HepG2 (cell line): Measurements from ENCODE around the gene TMEM171. TPM values are rescaled to one million over a fixed set of nuclear protein-coding genes. Genes with fewer than 3 reads are reported as not detected.

Source experiments
- ATAC-seq: fragments of 200-7000 bp; cut with Tn5 transposase; 3 replicates; pipeline ENCODE4 v1.9.1; 2020; ENCODE audit warnings: mild to moderate bottlenecking, moderate library complexity
- BruUV-seq: library from RNA; stranded (reverse); fragments of 400-500 nt; replicated peaks from 2 replicates; lab custom pipeline; 2021; lab: Mats Ljungman, UMichigan
- CTCF ChIA-PET: fragments of 300-600 bp; formaldehyde crosslinking; extraction: SDS; loops from one replicate; lab custom pipeline; 2021; ENCODE audit warnings: low total read pairs, inconsistent platforms, low intra/inter-chr PET ratio; lab: Yijun Ruan, JAX
- POLR2A ChIA-PET: fragments of 350-600 bp; sonication (Branson Sonifier 250); formaldehyde crosslinking; loops from one replicate; lab custom pipeline; 2020; ENCODE audit warnings: antibody characterized with exemption, inconsistent platforms; lab: Yijun Ruan, JAX
- DNase-seq: peaks from one replicate; pipeline ENCODE4 v3.0.0-alpha.2; 2015; ENCODE audit warnings: low spot score
- FAIRE-seq: peaks from 3 replicates; lab custom pipeline; 2011; peaks lifted over from hg19 to GRCh38; lab: Jason Lieb, UNC
- H2AFZ ChIP-seq: one replicate; pipeline ENCODE4 v1.6.1; 2011; ENCODE audit warnings: low read length, inconsistent platforms
- H3K27ac ChIP-seq: fragments of 300-600 bp; 3 replicates; pipeline ENCODE4 v1.8.0; 2011; ENCODE audit warnings: mixed run types, mild to moderate bottlenecking, mixed read lengths, low read length, inconsistent platforms; ENCODE audit not compliant: insufficient read depth; ENCODE audit errors: extremely low read length
- H3K27me3 ChIP-seq, 2 experiments: fragments of 200-600 bp in 1 of 2; 2 replicates in 1 of 2; 3 replicates in 1 of 2; pipeline versions ENCODE4 v1.6.0 to v1.8.0; 2011; ENCODE audit warnings: low read length in 2 of 2, mild to moderate bottlenecking in 2 of 2, moderate library complexity in 2 of 2, inconsistent platforms in 1 of 2; ENCODE audit not compliant: insufficient read depth in 2 of 2, control insufficient read depth in 1 of 2
- H3K36me3 ChIP-seq, 2 experiments: fragments of 200-600 bp in 1 of 2; replicated peaks in 1 of 2; 2 replicates in 1 of 2; 3 replicates in 1 of 2; pipeline versions ENCODE4 v1.5.1 to v1.8.0; 2011; ENCODE audit warnings: low read length in 2 of 2, inconsistent platforms in 1 of 2; ENCODE audit not compliant: insufficient read depth in 2 of 2, control insufficient read depth in 1 of 2
- H3K4me1 ChIP-seq: 2 replicates; pipeline ENCODE4 v1.5.1; 2012; ENCODE audit warnings: low read length, inconsistent platforms; ENCODE audit not compliant: insufficient read depth
- H3K4me2 ChIP-seq: 2 replicates; pipeline ENCODE4 v1.6.0; 2011; ENCODE audit warnings: low read depth, low read length, inconsistent platforms
- H3K4me3 ChIP-seq, 3 experiments: fragments of 200-600 bp in 1 of 3; sonication (generic), shearing (Covaris generic) in 1 of 3; replicated peaks in 1 of 3; 2 replicates each; pipeline ENCODE4 v1.5.1; 2011 to 2016; ENCODE audit warnings: low read length in 3 of 3, inconsistent platforms in 2 of 3, low read depth in 2 of 3, mild to moderate bottlenecking in 2 of 3, control low read depth in 1 of 3, mixed read lengths in 1 of 3; ENCODE audit not compliant: insufficient read depth in 1 of 3
- H3K79me2 ChIP-seq: one replicate; pipeline ENCODE4 v1.6.1; 2011; ENCODE audit warnings: low read length, inconsistent platforms; ENCODE audit not compliant: insufficient read depth
- H3K9ac ChIP-seq: 2 replicates; pipeline ENCODE4 v1.6.0; 2011; ENCODE audit warnings: mild to moderate bottlenecking, low read depth, low read length, inconsistent platforms; ENCODE audit not compliant: insufficient read depth
- H3K9me3 ChIP-seq: 2 replicates; pipeline ENCODE4 v1.5.1; 2012; ENCODE audit warnings: mild to moderate bottlenecking, low read length
- H4K20me1 ChIP-seq: 2 replicates; pipeline ENCODE4 v1.6.0; 2011; ENCODE audit warnings: inconsistent platforms, mild to moderate bottlenecking, low read length, moderate library complexity; ENCODE audit not compliant: insufficient read depth
- ASH2L ChIP-seq: fragments of 300-600, 200-600 bp; sonication (generic); IDR thresholded peaks from 2 replicates; pipeline ENCODE4 v1.7.0; 2017; ENCODE audit warnings: low read depth, mild to moderate bottlenecking, moderate library complexity, mixed read lengths, low read length; ENCODE audit not compliant: insufficient read length
- KDM1A ChIP-seq: IDR thresholded peaks from 2 replicates; pipeline ENCODE4 v1.6.1; 2016; ENCODE audit warnings: missing compliant biosample characterization
- MBNL3 ChIP-seq: fragments of 250-450 bp; sonication (Bioruptor Pico); conservative IDR thresholded peaks from 2 replicates; pipeline ENCODE4 v1.8.0; 2022; ENCODE audit warnings: mild to moderate bottlenecking, inconsistent platforms
- RORA ChIP-seq: sonication (generic); formaldehyde crosslinking; IDR thresholded peaks from 2 replicates; pipeline ENCODE4 v1.5.0; 2020; ENCODE audit warnings: mild to moderate bottlenecking, missing genetic modification reagents, moderate library complexity
- TEAD2 ChIP-seq: sonication (generic); formaldehyde crosslinking; IDR thresholded peaks from 2 replicates; pipeline ENCODE4 v1.9.0; 2021; ENCODE audit warnings: missing genetic modification reagents
- ZBTB3 ChIP-seq: sonication (generic); formaldehyde crosslinking; IDR thresholded peaks from 2 replicates; pipeline ENCODE4 v1.4.0; 2020; ENCODE audit warnings: low read depth, mild to moderate bottlenecking, moderate library complexity, missing genetic modification reagents, borderline replicate concordance
- ZC3H4 ChIP-seq: sonication (generic); formaldehyde crosslinking; IDR thresholded peaks from 2 replicates; pipeline ENCODE4 v1.4.0; 2020; ENCODE audit warnings: missing genetic modification reagents, borderline replicate concordance
- ZNF326 ChIP-seq: sonication (generic); formaldehyde crosslinking; IDR thresholded peaks from 2 replicates; pipeline ENCODE4 v1.4.0; 2020; ENCODE audit warnings: missing genetic modification reagents, borderline replicate concordance
- ZNF564 ChIP-seq: sonication (generic); formaldehyde crosslinking; IDR thresholded peaks from 2 replicates; pipeline ENCODE4 v1.8.1; 2023; ENCODE audit warnings: mild to moderate bottlenecking, missing genetic modification reagents
- ZNF780A ChIP-seq: sonication (generic); formaldehyde crosslinking; IDR thresholded peaks from 2 replicates; pipeline ENCODE4 v1.8.0; 2022; ENCODE audit warnings: mild to moderate bottlenecking, missing genetic modification reagents, moderate library complexity
- WGBS: methylation state at CpG from one replicate; pipeline ENCODE4 v1.1.6; 2017; ENCODE audit warnings: low lambda C conversion rate; 5-methylcytosine and 5-hydroxymethylcytosine counted together
- in situ Hi-C: cut with HindIII; loops from 2 replicates; pipeline ENCODE4 v1.10.0; 2017; ENCODE audit warnings: low pct_unique_long_range_greater_than_20kb; ENCODE audit not compliant: extremely low pct_ligation_motif_present
- intact Hi-C: fragments of 100-400 bp; cut with micrococcal nuclease; formaldehyde crosslinking; loops from one replicate; pipeline ENCODE4 v1.10.0; 2022; ENCODE audit not compliant: unreplicated experiment
- polyA plus RNA-seq, 8 experiments: library from polyadenylated mRNA; depleted of rRNA in 3 of 8; stranded (reverse) in 7 of 8; unstranded in 1 of 8; fragments of >200 nt; fragmentation: Illumina TruSeq in 4 of 8; extraction: Trizol in 4 of 8; gene quantifications; 2 replicates each; pipeline versions ENCODE4 v1.2.1 to v1.2.3, GENCODE V29; 2011 to 2016; ENCODE audit warnings: low read depth in 4 of 8, missing spikeins in 1 of 8, mixed read lengths in 1 of 8; ENCODE audit not compliant: insufficient read depth in 1 of 8
- total RNA-seq, 5 experiments: library from RNA; depleted of rRNA; stranded (reverse); fragments of >200 nt; fragmentation: Illumina TruSeq; extraction: Trizol; gene quantifications; 2 replicates each; pipeline ENCODE4 v1.2.3, GENCODE V29; 2016; ENCODE audit warnings: low read depth in 1 of 5
- TF ChIP-seq, protein P1 (sequence below): IDR thresholded peaks from 2 replicates; pipeline ENCODE4 v1.6.1; 2016; ENCODE audit warnings: missing biosample characterization, missing genetic modification reagents, low read depth

The TMEM171 gene
- total and polyA plus RNA-seq, 2 of the 13 experiments (the other 11 are each of a cell fraction or from before 2014, with no cell fraction given), result 0.12 TPM; not detected in 1

DNA sequence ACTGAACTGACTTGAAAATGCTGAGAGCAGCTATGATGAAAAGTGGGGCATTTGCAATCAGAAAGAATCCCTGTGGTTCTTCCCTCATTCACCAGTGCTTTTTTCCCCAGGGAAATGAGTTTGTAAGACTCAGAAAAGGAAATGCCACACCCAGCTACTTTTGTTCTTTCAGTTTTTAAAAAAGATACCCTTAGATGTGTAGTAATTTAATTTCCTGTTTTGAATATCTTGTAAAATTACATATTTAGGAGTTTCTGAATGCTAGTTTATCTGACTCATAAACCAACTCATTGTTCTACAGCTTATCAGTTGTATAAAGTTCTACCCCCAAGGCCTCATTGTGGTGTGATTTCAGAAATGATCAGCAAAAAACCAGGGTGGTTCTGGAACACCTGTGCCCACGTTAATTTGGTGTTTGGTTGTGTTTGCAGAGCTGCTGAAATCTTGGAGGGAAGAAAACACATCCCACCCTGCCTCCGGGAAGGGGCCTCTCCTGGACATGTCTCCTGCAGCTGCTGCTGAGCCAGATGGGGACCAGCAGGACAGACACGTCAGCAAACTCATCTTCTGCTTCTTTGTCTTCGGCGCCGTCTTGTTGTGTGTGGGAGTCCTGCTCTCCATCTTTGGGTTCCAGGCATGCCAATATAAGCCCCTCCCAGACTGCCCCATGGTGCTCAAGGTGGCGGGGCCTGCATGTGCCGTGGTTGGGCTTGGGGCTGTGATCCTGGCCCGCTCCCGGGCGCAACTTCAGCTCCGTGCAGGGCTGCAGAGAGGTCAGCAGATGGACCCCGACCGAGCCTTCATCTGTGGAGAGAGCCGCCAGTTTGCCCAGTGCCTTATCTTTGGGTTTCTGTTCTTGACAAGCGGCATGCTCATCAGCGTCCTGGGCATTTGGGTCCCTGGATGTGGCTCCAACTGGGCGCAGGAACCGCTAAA, 2.8 kb downstream of the TMEM171 start:
- H3K36me3 ChIP-seq, result no peaks in the 10 kb centered on the region
- no peak for TF ChIP-seq RORA (CRISPR knock-in tag)
- TF ChIP-seq TEAD2 (CRISPR knock-in tag), result no peak
- TF ChIP-seq ZC3H4 (CRISPR knock-in tag), result no peak
- TF ChIP-seq MBNL3, result no peak
- H3K27me3 ChIP-seq, result peaks cover 11 to 72% of the 10 kb centered on the region in 2 experiments
- ChIA-PET CTCF (no interaction called here), POLR2A (no interaction called here)
- H3K9me3 ChIP-seq, result no peaks in the 10 kb centered on the region
- intact Hi-C loops, result no loop called here
- H3K27ac ChIP-seq, result no peak overlapping the region
- no peak for DNase-seq
- no peak for ATAC-seq
- no peaks in the 10 kb centered on the region for H4K20me1 ChIP-seq
- H3K4me1 ChIP-seq, result peaks cover 6% of the 10 kb centered on the region; the same call in 1 of the 2 replicates
- 11% methylated on average over 7 of the region's 19 CpGs for WGBS
- in situ Hi-C loops, result no loop called here
- H3K4me2 ChIP-seq, result no peak overlapping the region
- BruUV-seq, result no TSS peak
- no peaks in the 10 kb centered on the region for H3K79me2 ChIP-seq
- H3K9ac ChIP-seq, result no peak overlapping the region
- H3K4me3 ChIP-seq, result no peak overlapping the region
- FAIRE-seq, result no peak
- no peak overlapping the region for H2AFZ ChIP-seq

DNA sequence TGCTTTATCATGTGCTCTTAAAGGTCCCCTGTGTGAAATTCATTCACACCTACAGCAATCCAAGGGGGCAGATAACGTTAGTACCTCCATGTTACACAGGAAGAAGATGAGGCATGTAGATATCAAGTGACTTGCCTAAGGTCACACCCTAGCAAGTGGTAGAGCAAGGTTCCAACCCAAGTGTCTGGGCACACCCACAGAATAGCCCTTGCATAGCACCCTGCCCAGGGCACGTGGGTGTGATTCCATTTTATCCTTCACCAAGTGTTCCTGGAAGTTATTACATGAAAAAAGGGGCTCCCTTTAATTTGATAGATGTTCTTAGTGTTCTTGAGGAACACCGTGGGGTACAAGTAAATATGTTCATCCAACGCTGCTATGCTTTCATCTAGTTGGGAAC, 4.9 kb downstream of the TMEM171 start:
- 4% methylated on average over 4 of the region's 4 CpGs for WGBS
- no TSS peak for BruUV-seq
- FAIRE-seq (no peak), DNase-seq (no peak), ATAC-seq (no peak)
- intact Hi-C loops (no loop called here), in situ Hi-C loops (no loop called here)
- no peaks in the 10 kb centered on the region for H3K36me3 ChIP-seq
- no peaks in the 10 kb centered on the region for H3K79me2 ChIP-seq
- no peaks in the 10 kb centered on the region for H4K20me1 ChIP-seq
- no peak overlapping the region for H3K4me2 ChIP-seq
- no peak overlapping the region for H3K27ac ChIP-seq
- H3K27me3 ChIP-seq, result peaks cover 11 to 68% of the 10 kb centered on the region in 2 experiments
- H3K9me3 ChIP-seq, result no peaks in the 10 kb centered on the region
- ChIA-PET POLR2A (no interaction called here), CTCF (no interaction called here)
- no peak for TF ChIP-seq KDM1A
- TF ChIP-seq, protein P1, sequence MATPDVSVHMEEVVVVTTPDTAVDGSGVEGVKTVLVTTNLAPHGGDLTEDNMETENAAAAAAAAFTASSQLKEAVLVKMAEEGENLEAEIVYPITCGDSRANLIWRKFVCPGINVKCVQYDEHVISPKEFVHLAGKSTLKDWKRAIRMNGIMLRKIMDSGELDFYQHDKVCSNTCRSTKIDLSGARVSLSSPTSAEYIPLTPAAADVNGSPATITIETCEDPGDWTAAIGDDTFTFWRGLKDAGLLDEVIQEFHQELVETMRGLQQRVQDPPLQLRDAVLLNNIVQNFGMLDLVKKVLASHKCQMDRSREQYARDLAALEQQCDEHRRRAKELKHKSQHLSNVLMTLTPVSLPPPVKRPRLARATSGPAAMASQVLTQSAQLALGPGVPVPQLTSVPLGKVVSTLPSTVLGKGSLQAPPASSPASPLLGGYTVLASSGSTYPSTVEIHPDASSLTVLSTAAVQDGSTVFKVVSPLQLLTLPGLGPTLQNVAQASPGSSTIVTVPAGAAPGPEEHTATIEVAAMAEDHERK (CRISPR knock-in tag), result no peak
- no peak for TF ChIP-seq ASH2L
- no peak for TF ChIP-seq ZBTB3 (CRISPR knock-in tag)
- no peak for TF ChIP-seq ZNF326 (CRISPR knock-in tag)
- no peak for TF ChIP-seq ZNF564 (CRISPR knock-in tag)
- no peak for TF ChIP-seq ZNF780A (CRISPR knock-in tag)
- peaks cover 6% of the 10 kb centered on the region; the same call in 1 of the 2 replicates for H3K4me1 ChIP-seq
- H3K4me3 ChIP-seq, result no peak overlapping the region
- H2AFZ ChIP-seq, result no peak overlapping the region
- H3K9ac ChIP-seq, result no peak overlapping the region
